ENCODE measurements around the gene NRG2.

NRG2 gene

GRCh38 chr5:139966856-139967255 is 76.2 kb downstream of the NRG2 start:
- no peak for DNase-seq

DNA sequence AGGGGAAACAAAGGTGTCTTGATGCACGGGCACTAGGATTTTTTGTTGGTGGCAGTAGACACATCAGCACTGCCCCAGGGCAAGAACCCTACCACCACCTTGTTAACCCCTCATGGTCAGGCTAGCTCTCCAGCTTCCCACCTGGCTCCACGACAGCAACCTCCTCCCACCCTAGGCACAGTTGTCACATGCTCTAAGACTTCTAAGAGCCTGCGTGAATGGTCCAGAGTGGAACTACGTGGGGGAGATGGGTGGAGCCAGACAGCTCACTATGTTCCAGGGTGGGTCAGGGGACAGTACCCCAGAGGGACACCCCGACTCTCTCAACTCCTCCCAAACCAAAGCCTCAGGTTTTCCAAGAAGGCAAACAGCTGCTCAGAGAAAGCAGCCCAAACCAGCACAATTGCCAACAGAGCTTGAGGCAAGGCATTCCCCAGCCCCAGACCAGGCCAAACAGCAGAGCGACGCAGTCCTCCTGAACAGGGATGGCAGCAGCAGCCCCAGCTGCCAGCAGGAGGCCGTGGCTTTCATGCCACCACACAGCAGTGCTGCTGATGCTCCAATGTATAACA is 78.0 kb downstream of the NRG2 start:
- no peak for DNase-seq

GRCh38 chr5:139964266-139964993 is 78.7 kb downstream of the NRG2 start:
- no peak for DNase-seq

DNA sequence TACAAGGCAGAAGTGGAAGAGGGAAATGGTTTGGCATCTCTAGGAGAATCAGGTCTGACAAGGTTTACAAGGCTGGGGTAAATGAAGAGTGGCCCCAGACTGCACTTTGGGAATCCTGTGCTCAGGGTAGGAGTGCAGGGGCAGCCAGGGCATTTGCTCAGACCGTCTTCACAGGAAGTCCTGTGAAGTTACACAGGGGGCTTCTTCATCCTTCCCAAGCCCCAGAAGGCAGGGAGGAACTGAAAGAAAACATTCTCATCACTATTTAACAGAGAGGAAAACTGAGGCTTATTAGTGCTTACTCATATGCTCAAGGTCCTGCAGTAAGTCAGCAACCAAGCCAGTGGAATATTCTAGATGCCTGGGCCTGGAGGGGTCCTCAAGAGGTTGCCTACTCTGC is 80.7 kb downstream of the NRG2 start:
- no peak for DNase-seq

DNA sequence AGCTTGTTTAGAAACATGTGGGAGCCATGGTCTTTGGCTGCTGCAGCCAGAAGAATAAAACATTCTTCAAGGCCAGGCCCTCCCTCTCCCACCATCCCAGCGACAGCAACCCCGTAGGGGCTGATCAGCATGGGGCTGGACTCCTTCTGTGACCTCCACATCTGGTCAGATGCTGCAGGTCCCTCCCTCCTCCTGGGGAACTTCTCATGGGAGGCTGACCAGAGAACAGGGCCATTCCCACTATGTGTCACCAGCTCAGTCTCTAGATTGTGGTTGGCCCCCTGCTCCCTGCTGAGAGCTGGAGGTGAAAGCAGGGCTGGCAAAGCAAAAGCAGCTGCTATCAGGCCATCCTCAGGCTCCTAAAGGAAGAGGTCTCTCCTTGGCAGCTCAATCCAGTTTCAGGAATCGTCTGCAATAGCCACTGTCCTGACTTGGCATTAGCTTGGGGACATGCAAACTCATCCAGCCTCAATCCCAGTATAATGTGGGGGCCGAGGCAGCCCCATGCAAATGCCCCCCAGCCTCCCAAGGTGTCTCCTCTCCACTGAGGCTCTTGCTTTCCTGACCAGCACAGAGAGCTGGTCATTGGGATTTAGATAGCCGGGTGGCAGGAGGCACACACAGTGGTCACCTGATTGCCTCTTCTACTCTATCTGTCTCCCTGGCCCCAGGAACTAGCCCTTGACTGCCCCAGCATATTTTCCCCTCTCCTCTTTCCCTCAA is 81.5 kb downstream of the NRG2 start:
- DNase-seq: no peak

DNA sequence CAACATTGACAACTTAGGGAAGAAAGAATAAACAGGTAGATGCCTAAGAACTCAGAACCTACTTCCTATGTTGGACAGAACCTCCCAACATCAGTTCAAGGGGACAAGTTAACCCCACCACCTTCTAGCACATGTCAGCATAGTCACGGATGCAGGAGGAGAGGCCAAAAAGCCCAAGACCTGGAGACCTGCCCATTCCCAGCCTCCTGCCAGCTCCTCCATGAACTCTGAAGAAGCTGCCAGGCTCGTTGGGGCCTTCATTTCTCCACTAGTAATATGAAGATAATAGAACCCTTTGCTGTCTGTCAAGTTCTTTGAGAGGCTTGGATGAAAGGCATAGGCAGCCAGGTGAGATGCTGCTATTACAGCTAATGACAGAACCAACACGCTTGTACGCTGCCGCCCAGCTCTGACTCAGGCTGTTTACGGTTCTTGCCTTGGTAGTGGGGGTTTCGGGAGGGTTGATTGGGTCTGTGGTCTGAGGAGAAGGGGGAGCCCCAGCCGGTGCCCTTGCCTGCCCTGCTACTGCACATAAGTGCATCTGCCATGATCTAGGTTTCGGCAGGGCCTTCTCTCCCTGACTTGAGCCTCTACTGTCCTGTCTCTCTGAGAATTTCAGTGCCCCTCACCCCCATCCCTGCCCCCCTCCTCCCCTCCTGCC is 82.2 kb downstream of the NRG2 start:
- DNase-seq: no peak

DNA sequence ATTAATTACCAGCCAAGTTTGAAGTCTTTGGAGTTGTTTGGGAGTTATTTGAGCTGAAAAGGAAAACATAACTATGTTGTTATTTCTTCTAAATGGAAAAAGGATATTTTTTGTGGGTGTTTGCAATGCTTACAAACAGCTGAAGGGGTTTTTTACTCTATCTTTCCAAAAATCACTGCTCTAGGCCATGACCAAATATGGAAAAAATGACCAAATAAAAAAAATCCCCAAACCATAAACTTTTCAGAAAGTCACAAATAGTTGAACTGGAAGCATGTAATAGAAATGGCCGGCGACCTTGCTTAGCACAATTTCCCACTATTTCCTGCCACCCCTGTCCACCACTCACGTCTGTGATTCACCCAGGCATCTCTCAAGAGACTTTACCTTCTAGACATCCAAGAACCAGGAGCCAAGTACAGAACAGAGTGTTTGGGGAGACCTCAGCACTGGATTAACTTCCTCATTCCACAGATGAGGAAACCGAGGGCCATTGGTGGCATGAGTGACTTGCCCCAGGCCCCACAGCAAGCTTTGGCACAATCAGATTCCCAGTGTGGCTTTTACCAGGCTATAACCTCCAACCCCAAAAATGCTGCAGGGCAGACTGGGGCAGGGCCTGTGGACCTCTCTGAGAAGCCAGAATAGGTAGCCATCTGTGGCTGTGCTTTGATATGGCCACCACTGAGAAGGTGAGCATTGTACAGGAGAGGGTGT is 84.5 kb downstream of the NRG2 start:
- no peak for DNase-seq

- no peak for DNase-seq
Measured at GRCh38 chr5:139956342-139956741, 86.8 kb downstream of the NRG2 start.

DNA sequence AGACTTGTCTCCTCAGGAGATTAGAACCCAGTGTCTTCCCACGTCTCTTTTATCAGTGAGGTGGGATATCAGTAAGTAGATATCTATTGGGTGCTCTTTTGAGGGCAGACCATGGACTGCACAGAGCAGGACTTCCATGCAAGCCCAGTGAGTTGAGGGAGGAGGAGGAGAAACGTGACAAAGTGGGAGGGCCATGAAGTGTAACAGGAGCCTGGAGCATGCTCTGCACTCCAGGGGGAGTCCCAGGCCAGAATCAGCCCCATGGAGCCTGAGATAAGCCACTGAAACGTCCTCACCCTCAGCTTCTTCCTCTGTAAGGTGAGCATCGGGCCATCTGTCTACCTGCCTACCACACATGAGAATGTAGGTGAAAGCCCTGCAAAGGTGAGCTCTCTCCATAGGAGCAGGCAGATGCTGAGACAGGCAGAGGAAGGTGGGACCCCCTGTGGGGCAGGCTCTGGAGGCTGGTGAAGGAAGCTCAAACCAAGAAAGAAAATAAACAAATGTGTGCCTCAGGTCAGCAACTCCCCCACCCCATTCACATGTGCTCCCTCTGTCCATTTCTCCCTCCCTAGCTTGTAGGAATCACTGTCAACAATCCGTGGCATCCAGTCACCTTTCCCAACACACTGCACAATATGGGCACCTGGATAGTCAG is 87.4 kb downstream of the NRG2 start:
- DNase-seq: no peak

GRCh38 chr5:139955053-139955605 is 88.0 kb downstream of the NRG2 start:
- DNase-seq: no peak

- no peak for DNase-seq
Measured at GRCh38 chr5:139954462-139954861, 88.6 kb downstream of the NRG2 start.

- no peak for DNase-seq
Measured at GRCh38 chr5:139954022-139954421, 89.1 kb downstream of the NRG2 start.

- DNase-seq: no peak
Measured at GRCh38 chr5:139952574-139952973, 90.5 kb downstream of the NRG2 start.

- no peak for DNase-seq
Measured at GRCh38 chr5:139951983-139952382, 91.1 kb downstream of the NRG2 start.

DNA sequence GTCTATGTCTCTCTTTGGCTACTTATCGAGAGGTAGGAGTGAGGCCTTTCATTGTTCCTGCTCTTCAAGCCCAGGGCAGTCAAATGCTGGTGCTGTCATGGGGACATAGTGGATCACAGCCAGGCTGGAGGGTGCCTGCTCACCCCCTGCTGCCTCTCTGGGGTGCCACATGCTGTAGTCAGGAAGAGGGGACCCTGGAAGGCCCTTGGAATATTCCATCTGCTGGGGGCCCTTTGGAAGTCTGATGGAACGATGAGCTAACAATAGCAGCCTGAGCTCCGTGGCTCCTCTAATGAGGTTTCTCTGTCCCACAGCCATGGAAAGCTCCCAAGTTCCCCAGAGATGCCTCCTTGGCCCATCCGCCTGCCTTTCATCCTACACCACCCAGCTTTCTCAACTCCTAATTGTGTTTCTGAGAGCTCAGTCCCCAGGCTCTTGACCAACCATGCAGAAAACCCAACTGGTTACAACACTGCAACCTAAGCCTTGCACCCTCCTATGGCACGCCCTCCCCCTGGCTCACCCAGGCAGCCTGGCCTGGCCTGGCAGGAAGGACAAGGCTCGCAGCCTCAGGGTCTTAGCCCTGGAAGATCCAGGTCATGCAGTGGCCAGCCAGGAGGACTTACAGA is 91.7 kb downstream of the NRG2 start:
- no peak for DNase-seq

- DNase-seq: no peak
Measured at GRCh38 chr5:139950436-139950835, 92.7 kb downstream of the NRG2 start.

- no peak for DNase-seq
Measured at GRCh38 chr5:139949710-139950109, 93.4 kb downstream of the NRG2 start.

DNA sequence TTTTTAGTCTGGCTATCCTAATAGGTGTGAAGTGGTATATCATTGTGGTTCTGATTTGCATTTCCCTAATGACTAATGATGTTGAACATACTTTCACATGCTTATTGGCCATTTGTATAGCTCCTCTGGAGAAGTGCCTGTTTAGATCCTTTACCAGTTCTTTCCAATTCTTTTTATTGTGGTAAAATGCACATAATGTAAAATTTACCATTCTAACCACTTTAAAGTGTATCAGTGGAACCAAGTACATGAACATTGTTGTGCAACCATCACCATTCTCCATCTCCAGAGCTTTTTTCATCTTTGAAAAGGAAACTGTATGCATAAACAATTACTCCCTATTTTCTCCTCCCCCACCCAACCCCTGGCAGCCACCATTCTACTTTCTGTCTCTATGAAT is 95.4 kb downstream of the NRG2 start:
- DNase-seq: no peak

GRCh38 chr5:139946440-139946839 is 96.7 kb downstream of the NRG2 start:
- no peak for DNase-seq

DNA sequence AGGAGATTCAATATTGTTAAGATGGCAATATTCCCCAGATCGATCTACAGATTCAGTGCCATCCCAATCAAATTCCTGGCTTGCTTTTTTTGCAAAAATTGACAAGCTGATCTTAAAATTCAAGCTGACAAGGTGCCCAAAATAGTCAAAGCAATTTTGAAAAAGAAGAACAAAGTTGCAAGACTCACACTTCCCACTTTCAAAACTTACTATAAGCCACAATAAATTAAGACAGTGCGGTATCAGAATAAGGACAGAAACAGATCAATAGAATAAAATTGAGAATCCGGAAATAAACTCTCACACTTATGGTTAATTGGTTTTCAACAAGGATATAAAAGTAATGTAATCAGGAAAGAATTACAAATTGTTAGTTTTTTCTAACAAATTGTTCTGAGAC is 97.1 kb downstream of the NRG2 start:
- DNase-seq: no peak

DNA sequence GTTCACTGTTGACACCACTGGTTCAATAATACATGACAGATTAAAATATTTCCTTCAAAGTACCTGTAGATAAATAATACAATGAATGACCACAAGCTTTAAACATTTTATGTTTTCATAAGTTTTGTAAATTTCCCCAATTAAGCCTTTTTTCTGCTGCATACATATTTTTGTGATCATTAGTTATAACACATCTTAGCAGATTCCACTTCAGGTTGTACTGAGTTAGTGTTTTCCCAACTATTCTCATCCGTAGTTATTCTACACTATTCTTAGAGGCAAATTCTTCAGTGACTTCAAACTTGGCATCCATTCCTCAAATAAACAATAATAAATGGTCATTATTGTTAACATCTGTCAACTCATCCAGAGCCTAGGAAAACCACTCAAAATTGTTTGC is 100.9 kb downstream of the NRG2 start:
- DNase-seq: no peak

GRCh38 chr5:139930406-139930805 is 112.7 kb downstream of the NRG2 start:
- DNase-seq: no peak
